Stimulated activated CD4-positive, alpha-beta T cell treated with anti-CD3 and anti-CD28 coated beads, Interleukin-15, amount 100 ng/mL, for 48 hours (primary cell): ENCODE results near the gene CCDC194.

Experiments
- DNase-seq, 2 donors: peaks; one replicate each; pipeline ENCODE4 v3.0.0-alpha.2; 2020; ENCODE audit warnings: low read depth in 2 of 2

CCDC194 gene

GRCh38 chr19:17393914-17394313 is at the start of gene CCDC194:
CCDC194 (minus strand) TSS chr19:17394196; CDS start chr19:17394158, 38 bp downstream.
- DNase-seq: no peak

GRCh38 chr19:17441241-17442021 is 47.4 kb upstream of the CCDC194 start:
- no peak for DNase-seq

- DNase-seq: no peak
These were observed 42.9 kb upstream of the CCDC194 start for GRCh38 chr19:17436874-17437267.

GRCh38 chr19:17436094-17436873 is 42.3 kb upstream of the CCDC194 start:
- no peak for DNase-seq

- DNase-seq: no peak
These were observed 41.2 kb upstream of the CCDC194 start for GRCh38 chr19:17435218-17435617.

- DNase-seq: no peak
These were observed 37.4 kb upstream of the CCDC194 start for GRCh38 chr19:17431417-17431816.

- no peak for DNase-seq
These were observed 35.7 kb upstream of the CCDC194 start for GRCh38 chr19:17429641-17430113.

GRCh38 chr19:17424743-17425365 is 30.9 kb upstream of the CCDC194 start:
- DNase-seq: no peak

GRCh38 chr19:17423429-17424208 is 29.6 kb upstream of the CCDC194 start:
- DNase-seq: no peak

- no peak for DNase-seq
These were observed 27.9 kb upstream of the CCDC194 start for GRCh38 chr19:17421942-17422341.

GRCh38 chr19:17420475-17420924 is 26.5 kb upstream of the CCDC194 start:
- DNase-seq: no peak

- peak; percentile 91 to 92 for DNase-seq
These were observed 25.9 kb upstream of the CCDC194 start, which contains the start of gene MVB12A for GRCh38 chr19:17419621-17420474. MVB12A (plus strand) TSS chr19:17420047; CDS start chr19:17420136, 89 bp downstream.

GRCh38 chr19:17419154-17419620 is 25.2 kb upstream of the CCDC194 start:
- no peak for DNase-seq

- no peak for DNase-seq
These were observed 24.7 kb upstream of the CCDC194 start for GRCh38 chr19:17418710-17419109.

GRCh38 chr19:17415121-17415520 is 21.1 kb upstream of the CCDC194 start:
- DNase-seq: no peak

- no peak for DNase-seq
These were observed 20.1 kb upstream of the CCDC194 start for GRCh38 chr19:17414097-17414496.

GRCh38 chr19:17411801-17412200 is 17.8 kb upstream of the CCDC194 start:
- no peak for DNase-seq

- no peak for DNase-seq
These were observed 16.0 kb upstream of the CCDC194 start for GRCh38 chr19:17409990-17410389.

GRCh38 chr19:17406887-17407196 is 12.8 kb upstream of the CCDC194 start:
- DNase-seq: no peak
